ENCODE data around the gene THEMIS2. TPM values are rescaled to one million over a fixed set of nuclear protein-coding genes. Genes with fewer than 3 reads are reported as not detected.

THEMIS2 gene
- total and polyA plus RNA-seq, 10 of the 15 experiments (the other 5 are each of a cell fraction or from before 2014, with no cell fraction given): 9.1 to 114 (median 38.3) TPM

DNA sequence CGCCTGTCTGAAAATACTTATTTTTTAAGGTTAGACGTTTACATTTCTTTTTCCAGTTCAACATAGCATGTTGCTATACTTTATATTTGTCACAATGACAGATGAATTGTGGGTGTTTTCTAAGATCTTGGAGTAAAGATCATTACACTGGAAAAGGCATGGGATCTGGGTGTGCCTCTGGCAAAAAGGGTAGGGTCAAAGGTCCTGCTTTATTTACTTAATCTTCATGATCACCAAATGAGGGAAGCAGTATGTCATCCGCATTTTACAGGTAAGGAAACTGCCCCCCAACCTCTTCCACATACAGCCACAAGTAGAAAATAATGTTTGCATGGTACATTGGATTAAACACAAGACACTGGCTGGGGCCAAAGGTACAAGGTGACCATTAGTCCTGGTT lies 49.9 kb downstream of the THEMIS2 start:
- H4K20me1 ChIP-seq (ENCODE audit: control insufficient read depth, insufficient read depth): no peaks in the 10 kb centered on the region
- whole genome bisulfite sequencing (ENCODE audit: insufficient coverage, insufficient replicate concordance, low lambda C conversion rate, missing lambda C conversion rate): 63% methylated on average over 3 of the region's 3 CpGs
- no peak overlapping the region for H3K27ac ChIP-seq (ENCODE audit: control insufficient read depth, insufficient read depth)
- RAD21 ChIA-PET (ENCODE audit: unreplicated experiment): no interaction called here
- TF ChIP-seq ESRRA (IDR thresholded peaks at IDR 0.05; ENCODE audit: low read length): no peak
- TF ChIP-seq TCF7 (IDR thresholded peaks at IDR 0.05; ENCODE audit: borderline replicate concordance): no peak
- TF ChIP-seq, protein P1, sequence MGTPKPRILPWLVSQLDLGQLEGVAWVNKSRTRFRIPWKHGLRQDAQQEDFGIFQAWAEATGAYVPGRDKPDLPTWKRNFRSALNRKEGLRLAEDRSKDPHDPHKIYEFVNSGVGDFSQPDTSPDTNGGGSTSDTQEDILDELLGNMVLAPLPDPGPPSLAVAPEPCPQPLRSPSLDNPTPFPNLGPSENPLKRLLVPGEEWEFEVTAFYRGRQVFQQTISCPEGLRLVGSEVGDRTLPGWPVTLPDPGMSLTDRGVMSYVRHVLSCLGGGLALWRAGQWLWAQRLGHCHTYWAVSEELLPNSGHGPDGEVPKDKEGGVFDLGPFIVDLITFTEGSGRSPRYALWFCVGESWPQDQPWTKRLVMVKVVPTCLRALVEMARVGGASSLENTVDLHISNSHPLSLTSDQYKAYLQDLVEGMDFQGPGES (IDR thresholded peaks at IDR 0.05): no peak
- TF ChIP-seq, protein P2, sequence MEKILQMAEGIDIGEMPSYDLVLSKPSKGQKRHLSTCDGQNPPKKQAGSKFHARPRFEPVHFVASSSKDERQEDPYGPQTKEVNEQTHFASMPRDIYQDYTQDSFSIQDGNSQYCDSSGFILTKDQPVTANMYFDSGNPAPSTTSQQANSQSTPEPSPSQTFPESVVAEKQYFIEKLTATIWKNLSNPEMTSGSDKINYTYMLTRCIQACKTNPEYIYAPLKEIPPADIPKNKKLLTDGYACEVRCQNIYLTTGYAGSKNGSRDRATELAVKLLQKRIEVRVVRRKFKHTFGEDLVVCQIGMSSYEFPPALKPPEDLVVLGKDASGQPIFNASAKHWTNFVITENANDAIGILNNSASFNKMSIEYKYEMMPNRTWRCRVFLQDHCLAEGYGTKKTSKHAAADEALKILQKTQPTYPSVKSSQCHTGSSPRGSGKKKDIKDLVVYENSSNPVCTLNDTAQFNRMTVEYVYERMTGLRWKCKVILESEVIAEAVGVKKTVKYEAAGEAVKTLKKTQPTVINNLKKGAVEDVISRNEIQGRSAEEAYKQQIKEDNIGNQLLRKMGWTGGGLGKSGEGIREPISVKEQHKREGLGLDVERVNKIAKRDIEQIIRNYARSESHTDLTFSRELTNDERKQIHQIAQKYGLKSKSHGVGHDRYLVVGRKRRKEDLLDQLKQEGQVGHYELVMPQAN (conservative IDR thresholded peaks at IDR 0.05): no peak
- TF ChIP-seq NR2C2 (IDR thresholded peaks at IDR 0.05; ENCODE audit: borderline replicate concordance, control insufficient read depth, insufficient read length, low read depth): no peak
- TF ChIP-seq GABPA (IDR thresholded peaks at IDR 0.05; ENCODE audit: low read depth): no peak
- no peak for TF ChIP-seq RFX5 (IDR thresholded peaks at IDR 0.05; ENCODE audit: low read depth, low read length)
- TF ChIP-seq CHD1 (IDR thresholded peaks at IDR 0.05; ENCODE audit: low read depth, low read length): no peak
- TF ChIP-seq, protein P3, sequence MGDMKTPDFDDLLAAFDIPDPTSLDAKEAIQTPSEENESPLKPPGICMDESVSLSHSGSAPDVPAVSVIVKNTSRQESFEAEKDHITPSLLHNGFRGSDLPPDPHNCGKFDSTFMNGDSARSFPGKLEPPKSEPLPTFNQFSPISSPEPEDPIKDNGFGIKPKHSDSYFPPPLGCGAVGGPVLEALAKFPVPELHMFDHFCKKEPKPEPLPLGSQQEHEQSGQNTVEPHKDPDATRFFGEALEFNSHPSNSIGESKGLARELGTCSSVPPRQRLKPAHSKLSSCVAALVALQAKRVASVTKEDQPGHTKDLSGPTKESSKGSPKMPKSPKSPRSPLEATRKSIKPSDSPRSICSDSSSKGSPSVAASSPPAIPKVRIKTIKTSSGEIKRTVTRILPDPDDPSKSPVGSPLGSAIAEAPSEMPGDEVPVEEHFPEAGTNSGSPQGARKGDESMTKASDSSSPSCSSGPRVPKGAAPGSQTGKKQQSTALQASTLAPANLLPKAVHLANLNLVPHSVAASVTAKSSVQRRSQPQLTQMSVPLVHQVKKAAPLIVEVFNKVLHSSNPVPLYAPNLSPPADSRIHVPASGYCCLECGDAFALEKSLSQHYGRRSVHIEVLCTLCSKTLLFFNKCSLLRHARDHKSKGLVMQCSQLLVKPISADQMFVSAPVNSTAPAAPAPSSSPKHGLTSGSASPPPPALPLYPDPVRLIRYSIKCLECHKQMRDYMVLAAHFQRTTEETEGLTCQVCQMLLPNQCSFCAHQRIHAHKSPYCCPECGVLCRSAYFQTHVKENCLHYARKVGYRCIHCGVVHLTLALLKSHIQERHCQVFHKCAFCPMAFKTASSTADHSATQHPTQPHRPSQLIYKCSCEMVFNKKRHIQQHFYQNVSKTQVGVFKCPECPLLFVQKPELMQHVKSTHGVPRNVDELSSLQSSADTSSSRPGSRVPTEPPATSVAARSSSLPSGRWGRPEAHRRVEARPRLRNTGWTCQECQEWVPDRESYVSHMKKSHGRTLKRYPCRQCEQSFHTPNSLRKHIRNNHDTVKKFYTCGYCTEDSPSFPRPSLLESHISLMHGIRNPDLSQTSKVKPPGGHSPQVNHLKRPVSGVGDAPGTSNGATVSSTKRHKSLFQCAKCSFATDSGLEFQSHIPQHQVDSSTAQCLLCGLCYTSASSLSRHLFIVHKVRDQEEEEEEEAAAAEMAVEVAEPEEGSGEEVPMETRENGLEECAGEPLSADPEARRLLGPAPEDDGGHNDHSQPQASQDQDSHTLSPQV (IDR thresholded peaks at IDR 0.05): no peak
- no peak for TF ChIP-seq SMARCA5 (IDR thresholded peaks at IDR 0.05)
- no peak for TF ChIP-seq EGR1 (IDR thresholded peaks at IDR 0.05; ENCODE audit: borderline replicate concordance in 1 of 2, low read depth in 2 of 2, low read length in 2 of 2)
- no peaks in the 10 kb centered on the region for H3K4me1 ChIP-seq (ENCODE audit: control insufficient read depth, insufficient read depth, low read length)
- BruUV-seq (replicated peaks): no TSS peak
- H3K9ac ChIP-seq (ENCODE audit: control insufficient read depth, insufficient read depth, low read length): no peak overlapping the region
- DNase-seq (ENCODE audit: low read depth, low spot score) (no peak), ATAC-seq (no peak), FAIRE-seq (no peak)
- H3K36me3 ChIP-seq (ENCODE audit: control insufficient read depth in 2 of 2, insufficient read depth in 2 of 2, low read length in 1 of 2): no peaks in the 10 kb centered on the region
- SMC1A ChIA-PET (ENCODE audit: uncharacterized antibody, unreplicated experiment): no interaction called here
- CTCF ChIA-PET: no interaction called here
- intact Hi-C loops (cut with micrococcal nuclease; ENCODE audit: unreplicated experiment) (no loop called here), in situ Hi-C loops (cut with MboI) (no loop called here)
- no peak overlapping the region for H3K4me3 ChIP-seq
- H2AFZ ChIP-seq (ENCODE audit: control insufficient read depth, low read depth, low read length): no peak overlapping the region
- no peaks in the 10 kb centered on the region for H3K79me2 ChIP-seq (ENCODE audit: control insufficient read depth, insufficient read depth, low read length)
- H3K4me2 ChIP-seq (ENCODE audit: control insufficient read depth, insufficient read depth): no peak overlapping the region
- POLR2A ChIA-PET: interaction anchor here (0.6 to 1.2 kb wide), 3 partner anchors 29 to 91 kb away, joined by 3 read pairs; no protein-coding TSS in a partner anchor
- no peaks in the 10 kb centered on the region for H3K9me3 ChIP-seq (replicated peaks; ENCODE audit: control insufficient read depth, insufficient read depth, low read length)
- no peaks in the 10 kb centered on the region for H3K27me3 ChIP-seq (replicated peaks in 1 of 2; ENCODE audit: control insufficient read depth in 2 of 2, insufficient read depth in 2 of 2, low read length in 1 of 2)

Data from GM12878 (cell line).